Lung (tissue), 12 donors: ENCODE results near the gene FCAMR. TPM values are rescaled to one million over a fixed set of nuclear protein-coding genes. Genes with fewer than 3 reads are reported as not detected.

Source experiments
- ATAC-seq: fragments of 200-7000 bp; cut with Tn5 transposase; one replicate; pipeline ENCODE4 v1.9.1; 2020; ENCODE audit warnings: moderate number of reproducible peaks; ENCODE audit not compliant: insufficient read depth, low FRiP score
- DNase-seq, 3 donors: peaks; one replicate each; pipeline ENCODE4 v3.0.0-alpha.2; 2013 to 2017
- H3K27ac ChIP-seq, 2 donors: one replicate each; pipeline ENCODE4 v1.5.1; 2013; ENCODE audit warnings: mild to moderate bottlenecking in 2 of 2, moderate library complexity in 2 of 2, control low read depth in 1 of 2, inconsistent platforms in 1 of 2, low read depth in 1 of 2, low read length in 1 of 2
- H3K27me3 ChIP-seq, 3 donors: one replicate each; pipeline ENCODE4 v1.5.1; 2013; ENCODE audit warnings: low read length in 2 of 3; ENCODE audit not compliant: control insufficient read depth in 3 of 3, insufficient read depth in 3 of 3
- H3K36me3 ChIP-seq, 4 donors: one replicate each; pipeline ENCODE4 v1.5.1; 2013; ENCODE audit warnings: low read length in 4 of 4, mild to moderate bottlenecking in 1 of 4, moderate library complexity in 1 of 4; ENCODE audit not compliant: control insufficient read depth in 4 of 4, insufficient read depth in 4 of 4
- H3K4me1 ChIP-seq, 5 donors: one replicate each; pipeline ENCODE4 v1.5.1; 2013; ENCODE audit warnings: low read length in 5 of 5, mild to moderate bottlenecking in 2 of 5, moderate library complexity in 1 of 5; ENCODE audit not compliant: control insufficient read depth in 5 of 5, insufficient read depth in 5 of 5
- H3K4me3 ChIP-seq: one replicate; pipeline ENCODE4 v1.5.1; 2013; ENCODE audit warnings: mild to moderate bottlenecking, control low read depth, moderate library complexity
- H3K9ac ChIP-seq, 2 donors: one replicate each; pipeline ENCODE4 v1.5.1; 2013; ENCODE audit warnings: low read length in 2 of 2, control low read depth in 1 of 2; ENCODE audit not compliant: insufficient read depth in 1 of 2
- H3K9me3 ChIP-seq, 4 donors: one replicate each; pipeline ENCODE4 v1.5.1; 2013; ENCODE audit warnings: low read length in 3 of 4, mild to moderate bottlenecking in 1 of 4, moderate library complexity in 1 of 4; ENCODE audit not compliant: control insufficient read depth in 4 of 4, insufficient read depth in 3 of 4
- CTCF ChIP-seq: IDR thresholded peaks from 2 replicates; pipeline ENCODE4 v1.5.1; 2012; ENCODE audit warnings: mild to moderate bottlenecking; ENCODE audit errors: control extremely low read depth, extremely low read depth
- WGBS, 2 donors: extraction: QIAGEN DNeasy Blood & Tissue Kit; methylation state at CpG; one replicate each; pipeline ENCODE4 v1.1.7; 2013; 5-methylcytosine and 5-hydroxymethylcytosine counted together
- polyA plus RNA-seq, 2 donors: library from polyadenylated mRNA; stranded (reverse); fragments of 200-250 nt; gene quantifications; one replicate each; pipeline ENCODE4 v1.2.1, GENCODE V29; 2013
- total RNA-seq, 2 donors: library from RNA; depleted of rRNA in 1 of 2; stranded (reverse); fragments of >200 nt in 1 of 2; gene quantifications; one replicate each; pipeline ENCODE4 v1.2.1, GENCODE V29; 2014 to 2021
- donor health status: control.
- donor health status: control.
- donor health status: Bipolar disorder and iron deficiency.
- donor health status: healthy.
- donor health status: DM: yes; HTN: yes; CAD: no.

Gene FCAMR
- total and polyA plus RNA-seq, 4 donors, result 0.18 to 0.40 TPM; not detected in 2

DNA sequence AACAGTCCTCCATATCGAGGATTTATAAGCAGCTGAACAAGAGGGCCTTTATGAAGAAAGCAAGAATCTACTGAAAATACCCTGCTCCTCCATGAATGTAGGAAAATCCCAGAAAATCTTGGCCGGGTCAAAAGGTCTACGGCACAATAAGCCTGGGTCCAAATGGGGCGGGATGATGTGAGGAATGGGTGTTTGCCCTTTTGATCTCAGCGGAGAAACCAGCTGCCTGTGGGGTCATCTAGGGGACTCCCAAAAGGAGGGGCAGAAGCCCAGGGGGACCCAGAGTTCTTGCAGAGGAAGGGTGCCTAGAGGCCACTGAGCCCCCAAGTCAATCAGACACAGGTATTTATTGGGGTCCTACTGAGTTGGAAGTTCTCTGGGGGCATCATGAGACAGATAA lies 12.6 kb downstream of the FCAMR start:
- Histone ChIP-seq H3K4me3 (no peak overlapping the region), H3K27me3 (no peaks in the 10 kb centered on the region), H3K27ac (no peak overlapping the region), H3K36me3 (no peaks in the 10 kb centered on the region), H3K9me3 (peaks cover 0 to 2% (median 0%) of the 10 kb centered on the region in 4 donors), H3K9ac (no peak overlapping the region), H3K4me1 (peaks cover 0 to 13% (median 3%) of the 10 kb centered on the region in 5 donors)
- DNase-seq, result no peak
- 87 to 89% methylated on average over 5 of the region's 5 CpGs for WGBS, 2 donors
- ATAC-seq, result no peak
- TF ChIP-seq CTCF, result no peak

- DNase-seq (peak; percentile 19 to 61 (median 47)), ATAC-seq (peak; percentile 27)
- Histone ChIP-seq H3K9ac (no peak overlapping the region), H3K9me3 (no peaks in the 10 kb centered on the region), H3K36me3 (no peaks in the 10 kb centered on the region), H3K27me3 (no peaks in the 10 kb centered on the region), H3K27ac (peak overlapping the region in 1 of 2 donors; percentile 20), H3K4me3 (no peak overlapping the region), H3K4me1 (peaks cover 0 to 13% (median 0%) of the 10 kb centered on the region in 5 donors)
- WGBS, 2 donors, result 49 to 78% methylated on average over 11 of the region's 11 CpGs
- TF ChIP-seq CTCF, result no peak
Observed at GRCh38 chr1:206955476-206956451, 14.5 kb downstream of the FCAMR start.

- Histone ChIP-seq H3K27me3 (no peaks in the 10 kb centered on the region), H3K4me3 (no peak overlapping the region), H3K9ac (no peak overlapping the region), H3K4me1 (peaks cover 0 to 13% (median 0%) of the 10 kb centered on the region in 5 donors), H3K36me3 (no peaks in the 10 kb centered on the region), H3K9me3 (no peaks in the 10 kb centered on the region), H3K27ac (peak overlapping the region in 1 of 2 donors; percentile 65)
- ATAC-seq (no peak), DNase-seq (no peak)
- TF ChIP-seq CTCF, result no peak
- WGBS, 2 donors, result 65 to 77% methylated on average over 10 of the region's 10 CpGs
Observed at GRCh38 chr1:206954459-206955342, 15.6 kb downstream of the FCAMR start.
